H9 (cell line): ENCODE results near the gene C16orf86. TPM values are rescaled to one million over a fixed set of nuclear protein-coding genes. Genes with fewer than 3 reads are reported as not detected.

Source experiments
- DNase-seq: peaks from one replicate; pipeline ENCODE4 v3.0.0-alpha.2; 2017
- H2AFZ ChIP-seq: one replicate; pipeline ENCODE4 v1.6.1; 2013; ENCODE audit warnings: mild to moderate bottlenecking, low read length, control low read depth, moderate library complexity
- H2AK5ac ChIP-seq: 2 replicates; pipeline ENCODE4 v1.6.1; 2013; ENCODE audit warnings: low read length, control low read depth, mixed read lengths; ENCODE audit not compliant: insufficient read length
- H2BK120ac ChIP-seq: one replicate; pipeline ENCODE4 v1.6.1; 2013; ENCODE audit warnings: low read depth, mild to moderate bottlenecking, low read length, control low read depth, inconsistent platforms; ENCODE audit not compliant: poor library complexity, severe bottlenecking
- H2BK12ac ChIP-seq: 2 replicates; pipeline ENCODE4 v1.6.1; 2013; ENCODE audit warnings: low read length, control low read depth, mixed read lengths, low read depth; ENCODE audit not compliant: insufficient read length
- H2BK15ac ChIP-seq: 2 replicates; pipeline ENCODE4 v1.6.1; 2013; ENCODE audit warnings: low read depth, low read length, control low read depth
- H2BK20ac ChIP-seq: one replicate; pipeline ENCODE4 v1.6.1; 2013; ENCODE audit warnings: low read depth, mild to moderate bottlenecking, low read length, control low read depth, inconsistent platforms; ENCODE audit not compliant: poor library complexity, severe bottlenecking
- H2BK5ac ChIP-seq: 2 replicates; pipeline ENCODE4 v1.6.1; 2013; ENCODE audit warnings: low read length, control low read depth, mixed read lengths; ENCODE audit not compliant: insufficient read length
- H3K14ac ChIP-seq: 2 replicates; pipeline ENCODE4 v1.6.1; 2013; ENCODE audit warnings: low read length, control low read depth; ENCODE audit not compliant: insufficient read depth
- H3K18ac ChIP-seq: 2 replicates; pipeline ENCODE4 v1.6.1; 2013; ENCODE audit warnings: low read depth, mild to moderate bottlenecking, mixed read lengths, low read length, control low read depth; ENCODE audit not compliant: insufficient read length
- H3K23ac ChIP-seq: 2 replicates; pipeline ENCODE4 v1.6.1; 2013; ENCODE audit warnings: low read length, control low read depth, mixed read lengths, low read depth; ENCODE audit not compliant: insufficient read length
- H3K23me2 ChIP-seq: 2 replicates; pipeline ENCODE4 v1.6.1; 2013; ENCODE audit warnings: low read depth, mild to moderate bottlenecking, mixed read lengths, low read length, control low read depth; ENCODE audit not compliant: insufficient read length, poor library complexity, severe bottlenecking
- H3K27ac ChIP-seq: 2 replicates; pipeline ENCODE4 v1.5.1; 2013; ENCODE audit warnings: low read length, control low read depth, mixed read lengths, low read depth; ENCODE audit not compliant: insufficient read length
- H3K27me3 ChIP-seq: 2 replicates; pipeline ENCODE4 v1.6.1; 2013; ENCODE audit warnings: low read length, control low read depth, inconsistent platforms; ENCODE audit not compliant: insufficient read depth
- H3K4ac ChIP-seq: 2 replicates; pipeline ENCODE4 v1.6.1; 2013; ENCODE audit warnings: low read depth, mild to moderate bottlenecking, control low read depth, inconsistent platforms, low read length, moderate library complexity
- H3K4me1 ChIP-seq: 2 replicates; pipeline ENCODE4 v1.6.1; 2013; ENCODE audit warnings: low read length, control low read depth, inconsistent platforms; ENCODE audit not compliant: insufficient read depth
- H3K4me2 ChIP-seq: 2 replicates; pipeline ENCODE4 v1.6.1; 2013; ENCODE audit warnings: low read length, control low read depth, mixed read lengths; ENCODE audit not compliant: insufficient read length, insufficient read depth
- H3K56ac ChIP-seq: 2 replicates; pipeline ENCODE4 v1.6.1; 2013; ENCODE audit warnings: low read depth, mild to moderate bottlenecking, mixed read lengths, low read length, control low read depth; ENCODE audit not compliant: insufficient read length
- H3K79me1 ChIP-seq: 2 replicates; pipeline ENCODE4 v1.6.1; 2013; ENCODE audit warnings: low read depth, mild to moderate bottlenecking, moderate library complexity, low read length, control low read depth, inconsistent platforms; ENCODE audit not compliant: insufficient read depth, poor library complexity, severe bottlenecking
- H3K79me2 ChIP-seq: 2 replicates; pipeline ENCODE4 v1.6.1; 2013; ENCODE audit warnings: low read length, control low read depth, inconsistent platforms; ENCODE audit not compliant: insufficient read depth
- H3K9ac ChIP-seq: 2 replicates; pipeline ENCODE4 v1.6.1; 2013; ENCODE audit warnings: low read length, control low read depth, mixed read lengths; ENCODE audit not compliant: insufficient read length; ENCODE audit errors: extremely low read depth
- H3K9me3 ChIP-seq: one replicate; pipeline ENCODE4 v1.6.1; 2013; ENCODE audit warnings: low read depth, low read length, inconsistent platforms; ENCODE audit not compliant: control insufficient read depth
- H3T11ph ChIP-seq: one replicate; pipeline ENCODE4 v1.6.1; 2013; ENCODE audit warnings: mild to moderate bottlenecking, low read length, control low read depth, inconsistent platforms
- H4K20me1 ChIP-seq: one replicate; pipeline ENCODE4 v1.6.1; 2013; ENCODE audit not compliant: control insufficient read depth, insufficient read length, insufficient read depth
- H4K5ac ChIP-seq: 2 replicates; pipeline ENCODE4 v1.6.1; 2013; ENCODE audit warnings: low read depth, mild to moderate bottlenecking, mixed read lengths, low read length, control low read depth; ENCODE audit not compliant: insufficient read length
- H4K8ac ChIP-seq: replicated peaks from 2 replicates; pipeline ENCODE4 v1.6.1; 2013; ENCODE audit warnings: low read length, control low read depth, mixed read lengths, low read depth; ENCODE audit not compliant: insufficient read length
- H4K91ac ChIP-seq: 2 replicates; pipeline ENCODE4 v1.6.1; 2013; ENCODE audit warnings: low read depth, mild to moderate bottlenecking, moderate library complexity, mixed read lengths, low read length, control low read depth; ENCODE audit not compliant: insufficient read length
- H3K27ac Mint-ChIP-seq, 3 experiments: 2 replicates in 2 of 3; 3 replicates in 1 of 3; pipeline ENCODE4 v1.8.0; 2020 to 2021; ENCODE audit warnings: mixed read lengths in 3 of 3, mild to moderate bottlenecking in 1 of 3, moderate library complexity in 1 of 3
- H3K27me3 Mint-ChIP-seq: 2 replicates; pipeline ENCODE4 v1.8.0; 2021; ENCODE audit warnings: low read depth, mild to moderate bottlenecking, moderate library complexity, mixed read lengths
- H3K36me3 Mint-ChIP-seq, 3 experiments: 2 replicates in 2 of 3; 3 replicates in 1 of 3; pipeline ENCODE4 v1.8.0; 2020 to 2021; ENCODE audit warnings: low read depth in 3 of 3, mixed read lengths in 3 of 3; ENCODE audit not compliant: insufficient read depth in 1 of 3
- H3K4me1 Mint-ChIP-seq, 2 experiments: 2 replicates each; pipeline ENCODE4 v1.8.0; 2020; ENCODE audit warnings: mixed read lengths in 2 of 2
- H3K4me3 Mint-ChIP-seq, 2 experiments: 2 replicates in 1 of 2; 3 replicates in 1 of 2; pipeline ENCODE4 v1.8.0; 2020 to 2021; ENCODE audit warnings: mild to moderate bottlenecking in 2 of 2, mixed read lengths in 2 of 2, moderate library complexity in 1 of 2
- H3K9me3 Mint-ChIP-seq, 2 experiments: 2 replicates in 1 of 2; 3 replicates in 1 of 2; pipeline ENCODE4 v1.8.0; 2020; ENCODE audit warnings: mild to moderate bottlenecking in 2 of 2, mixed read lengths in 2 of 2, moderate library complexity in 1 of 2
- CTCF ChIP-seq: fragments of 200-600 bp; sonication (generic); conservative IDR thresholded peaks from 3 replicates; pipeline ENCODE4 v1.8.0; 2021; ENCODE audit warnings: antibody characterized with exemption, mild to moderate bottlenecking
- WGBS: extraction: QIAGEN DNeasy Blood & Tissue Kit; methylation state at CpG from one replicate; pipeline ENCODE4 v1.1.7; 2013; ENCODE audit warnings: missing lambda C conversion rate, low lambda C conversion rate, mixed read lengths; ENCODE audit not compliant: insufficient read length; ENCODE audit errors: extremely low coverage; 5-methylcytosine and 5-hydroxymethylcytosine counted together
- total RNA-seq: library from RNA; stranded (reverse); gene quantifications from 2 replicates; pipeline ENCODE4 v1.2.1, GENCODE V29; 2021

Gene C16orf86
- total RNA-seq, 1 experiment from 2014 or later, result 1.5 TPM

- Histone ChIP-seq H3K23ac (no peak overlapping the region), H3K27ac (no peak overlapping the region), H3K14ac (no peak overlapping the region), H3K79me1 (no peaks in the 10 kb centered on the region), H3K4ac (no peak overlapping the region), H3K18ac (no peak overlapping the region), H4K8ac (no peak overlapping the region), H3K56ac (no peak overlapping the region), H3K4me1 (no peaks in the 10 kb centered on the region), H2AK5ac (no peak overlapping the region), H3K23me2 (no peaks in the 10 kb centered on the region), H3K9ac (no peak overlapping the region), H3K9me3 (no peaks in the 10 kb centered on the region), H4K5ac (no peak overlapping the region), H2BK15ac (no peak overlapping the region), H2BK12ac (no peak overlapping the region), H2AFZ (no peak overlapping the region), H3K27me3 (no peaks in the 10 kb centered on the region), H2BK120ac (no peak overlapping the region), H2BK20ac (no peak overlapping the region), H3K4me2 (no peak overlapping the region), H2BK5ac (no peak overlapping the region), H4K20me1 (no peaks in the 10 kb centered on the region), H3K79me2 (no peaks in the 10 kb centered on the region), H3T11ph (no peak overlapping the region), H4K91ac (no peak overlapping the region)
- Mint-ChIP-seq H3K27ac (peak overlapping the region in 1 of 3 experiments; percentile 61; a peak in 1 of 7 replicates), H3K27me3 (peaks cover 1% of the 10 kb centered on the region; the same call in 1 of the 2 replicates), H3K4me3 (no peak overlapping the region), H3K9me3 (no peaks in the 10 kb centered on the region), H3K4me1 (no peaks in the 10 kb centered on the region), H3K36me3 (peaks cover 33 to 81% (median 61%) of the 10 kb centered on the region in 3 experiments)
- DNase-seq, result no peak
- no CpG with 5 or more reads among the region's 7 CpGs for WGBS
- TF ChIP-seq CTCF, result no peak
Measured at GRCh38 chr16:67632415-67633172, 34.0 kb upstream of the C16orf86 start.
